A549 (cell line): Measurements from ENCODE around the gene DAPL1. TPM values are rescaled to one million over a fixed set of nuclear protein-coding genes. Genes with fewer than 3 reads are reported as not detected.
"Not testable (repeated sequence)": the region's sequence is repeated elsewhere in the genome, so short reads cannot be mapped to it uniquely, and the experiment has no call there.

ENCODE experiments used
- ATAC-seq, 2 experiments: fragments of 200-7000 bp in 1 of 2; fragments of >200 bp in 1 of 2; cut with Nextera tagmentation in 1 of 2; cut with Tn5 transposase in 1 of 2; 3 replicates each; pipeline versions ENCODE4 v1.8.0 to v1.9.1; 2018 to 2020; ENCODE audit warnings: mild to moderate bottlenecking in 1 of 2, moderate library complexity in 1 of 2
- CTCF ChIA-PET: fragments of 300-600 bp; sonication (Branson Sonifier 250); formaldehyde crosslinking; extraction: SDS; loops from one replicate; lab custom pipeline; 2021; ENCODE audit warnings: antibody characterized with exemption, inconsistent platforms; lab: Yijun Ruan, JAX
- POLR2A ChIA-PET: fragments of 350-600 bp; formaldehyde crosslinking; extraction: SDS; loops from one replicate; lab custom pipeline; 2021; ENCODE audit warnings: antibody characterized with exemption, inconsistent platforms; lab: Yijun Ruan, JAX
- DNase-seq, 2 experiments: peaks; one replicate each; pipeline versions ENCODE4 v3.0.0 to v3.0.0-alpha.2; 2011 to 2016; ENCODE audit warnings: low read depth in 1 of 2, low spot score in 1 of 2
- FAIRE-seq: peaks from 2 replicates; lab custom pipeline; 2011; peaks lifted over from hg19 to GRCh38; lab: Jason Lieb, UNC
- H3K27ac ChIP-seq, 2 experiments: fragments of >200 bp; sonication (Bioruptor Twin); formaldehyde crosslinking; 3 replicates each; pipeline ENCODE4 v1.5.1; 2016 to 2017
- H3K4me1 ChIP-seq: fragments of >200 bp; sonication (Bioruptor Twin); formaldehyde crosslinking; 3 replicates; pipeline ENCODE4 v1.6.1; 2016
- H3K4me2 ChIP-seq: fragments of >200 bp; sonication (Bioruptor Twin); formaldehyde crosslinking; 3 replicates; pipeline ENCODE4 v1.6.1; 2016
- H3K4me3 ChIP-seq: fragments of >200 bp; sonication (Bioruptor Twin); formaldehyde crosslinking; 3 replicates; pipeline ENCODE4 v1.5.1; 2016
- H3K9me3 ChIP-seq: fragments of >200 bp; sonication (Bioruptor Twin); formaldehyde crosslinking; 3 replicates; pipeline ENCODE4 v1.6.1; 2016
- BHLHE40 ChIP-seq: IDR thresholded peaks from 2 replicates; pipeline ENCODE4 v1.6.1; 2012; ENCODE audit warnings: low read depth, low read length, inconsistent platforms
- CHD2 ChIP-seq: fragments of 150-350 bp; IDR thresholded peaks from 2 replicates; pipeline ENCODE4 v1.6.1; 2014; ENCODE audit warnings: low read length; ENCODE audit not compliant: partially characterized antibody
- EHF ChIP-seq: fragments of 250-450 bp; sonication (Bioruptor Pico); IDR thresholded peaks from 2 replicates; pipeline ENCODE4 v1.5.0; 2020; ENCODE audit warnings: mild to moderate bottlenecking
- FOSB ChIP-seq: fragments of 250-450 bp; sonication (Bioruptor Pico); IDR thresholded peaks from 2 replicates; pipeline ENCODE4 v1.5.0; 2020; ENCODE audit warnings: mild to moderate bottlenecking, moderate library complexity
- FOSL2 ChIP-seq, 2 experiments: fragments of 450-650 bp in 1 of 2; fragments of >200 bp in 1 of 2; sonication (Bioruptor Twin) in 1 of 2; formaldehyde crosslinking; IDR thresholded peaks; 2 replicates each; pipeline versions ENCODE4 v1.5.0 to v1.6.1; 2016 to 2020; ENCODE audit warnings: mild to moderate bottlenecking in 1 of 2, moderate library complexity in 1 of 2
- FOXS1 ChIP-seq: fragments of 250-450 bp; sonication (Bioruptor Pico); IDR thresholded peaks from 2 replicates; pipeline ENCODE4 v1.5.0; 2020; ENCODE audit warnings: mild to moderate bottlenecking, moderate library complexity
- GATA3 ChIP-seq: IDR thresholded peaks from 2 replicates; pipeline ENCODE4 v1.6.1; 2012; ENCODE audit warnings: borderline replicate concordance
- HDAC2 ChIP-seq: fragments of 200-600 bp; sonication (generic); IDR thresholded peaks from 2 replicates; pipeline ENCODE4 v1.6.1; 2016
- HEYL ChIP-seq: fragments of 250-450 bp; sonication (Bioruptor Pico); IDR thresholded peaks from 2 replicates; pipeline ENCODE4 v1.8.0; 2021; ENCODE audit warnings: mild to moderate bottlenecking, moderate library complexity
- NFE2L2 ChIP-seq: fragments of 150-350 bp; conservative IDR thresholded peaks from 2 replicates; pipeline ENCODE4 v1.6.1; 2014; ENCODE audit warnings: low read length
- POLR2AphosphoS2 ChIP-seq: conservative IDR thresholded peaks from 2 replicates; pipeline ENCODE4 v1.6.1; 2012; ENCODE audit warnings: low read length, improper control_type of control experiment, inconsistent platforms
- RAD21 ChIP-seq, 2 experiments: fragments of >200 bp in 1 of 2; sonication (Bioruptor Twin) in 1 of 2; formaldehyde crosslinking in 1 of 2; IDR thresholded peaks in 1 of 2; conservative IDR thresholded peaks in 1 of 2; 2 replicates in 1 of 2; 3 replicates in 1 of 2; pipeline ENCODE4 v1.6.1; 2012 to 2018; ENCODE audit warnings: inconsistent platforms in 1 of 2
- RNF2 ChIP-seq: fragments of 200-600 bp; sonication (generic); IDR thresholded peaks from 2 replicates; pipeline ENCODE4 v1.6.1; 2016; ENCODE audit warnings: low read depth, mild to moderate bottlenecking, antibody characterized with exemption, moderate library complexity, borderline replicate concordance
- SMC3 ChIP-seq: fragments of >200 bp; sonication (Bioruptor Twin); formaldehyde crosslinking; IDR thresholded peaks from 3 replicates; pipeline ENCODE4 v1.6.1; 2018; ENCODE audit warnings: inconsistent platforms
- ZC3H11A ChIP-seq: fragments of 450-650 bp; IDR thresholded peaks from 2 replicates; pipeline ENCODE4 v1.6.1; 2014; ENCODE audit warnings: antibody characterized with exemption, mild to moderate bottlenecking
- ZNF302 ChIP-seq: fragments of 250-450 bp; sonication (Bioruptor Pico); IDR thresholded peaks from 2 replicates; pipeline ENCODE4 v1.9.0; 2021; ENCODE audit warnings: inconsistent platforms, mild to moderate bottlenecking, moderate library complexity
- WGBS: methylation state at CpG from one replicate; pipeline ENCODE4 v1.1.6; 2017; ENCODE audit errors: missing lambda C conversion rate; 5-methylcytosine and 5-hydroxymethylcytosine counted together
- polyA plus RNA-seq, 4 experiments: library from polyadenylated mRNA; depleted of rRNA in 3 of 4; stranded (reverse); fragments of >200 nt; fragmentation: RNase III in 1 of 4; extraction: RNeasy Plus Mini Kit Qiagen cat#74134 plus additional on column Dnase treatment in 1 of 4; gene quantifications; 2 replicates in 3 of 4; 3 replicates in 1 of 4; pipeline ENCODE4 v1.2.3, GENCODE V29; 2011 to 2017

The DAPL1 gene
- polyA plus RNA-seq, 2 of the 4 experiments (the other 2 are of a cell fraction) = not detected

- WGBS = 23% methylated on average over 3 of the region's 3 CpGs
- Histone ChIP-seq H3K4me3 (no peak overlapping the region), H3K4me1 (0 out of 3 replicates have a peak, but pooled peaks cover 3% of the 10 kb centered on the region), H3K4me2 (no peak overlapping the region), H3K9me3 (no peaks in the 10 kb centered on the region), H3K27ac (no peak overlapping the region)
- no peak for TF ChIP-seq CHD2
- TF ChIP-seq ZNF302 (CRISPR knock-in tag) = no peak
- no peak for TF ChIP-seq RNF2
- no peak for TF ChIP-seq ZC3H11A
- TF ChIP-seq FOSL2 (IDR thresholded peaks at IDR 0.05) = no peak
- no peak for TF ChIP-seq FOSL2 (CRISPR knock-in tag; IDR thresholded peaks at IDR 0.05)
- no peak for TF ChIP-seq NFE2L2
- TF ChIP-seq SMC3 = no peak
- no peak for TF ChIP-seq HEYL
- no peak for TF ChIP-seq HDAC2
- TF ChIP-seq FOXS1 = no peak
- TF ChIP-seq GATA3 = no peak
- no peak for TF ChIP-seq FOSB (CRISPR knock-in tag)
- TF ChIP-seq RAD21 (conservative IDR thresholded peaks at IDR 0.05 in 1 of 2, IDR thresholded peaks at IDR 0.05 in 1 of 2) = no peak
- no peak for TF ChIP-seq BHLHE40
- no peak for TF ChIP-seq EHF (CRISPR knock-in tag)
- no peak for TF ChIP-seq POLR2AphosphoS2
- ChIA-PET POLR2A (interaction anchor here (0.9 kb wide), 1 partner anchor 866 kb away, joined by 3 read pairs; the partner anchor contains the start of gene MARCHF7), CTCF (interaction anchor here (0.8 to 1.1 kb wide), 3 partner anchors 15 to 273 kb away, joined by 3 to 4 read pairs (median 3); no protein-coding TSS in a partner anchor)
- FAIRE-seq (no peak), DNase-seq (no peak), ATAC-seq (no peak)
These were observed 50.7 kb downstream of the DAPL1 start for GRCh38 chr2:158845859-158846258.

GRCh38 chr2:158847526-158847925 lies 52.4 kb downstream of the DAPL1 start:
- ATAC-seq, H3K4me2 ChIP-seq, H3K4me3 ChIP-seq, POLR2A ChIA-PET, H3K4me1 ChIP-seq, DNase-seq, CTCF ChIA-PET, FAIRE-seq, H3K27ac ChIP-seq, H3K9me3 ChIP-seq: not testable (repeated sequence)
- 31% methylated on average over 2 of the region's 2 CpGs for WGBS

DNA sequence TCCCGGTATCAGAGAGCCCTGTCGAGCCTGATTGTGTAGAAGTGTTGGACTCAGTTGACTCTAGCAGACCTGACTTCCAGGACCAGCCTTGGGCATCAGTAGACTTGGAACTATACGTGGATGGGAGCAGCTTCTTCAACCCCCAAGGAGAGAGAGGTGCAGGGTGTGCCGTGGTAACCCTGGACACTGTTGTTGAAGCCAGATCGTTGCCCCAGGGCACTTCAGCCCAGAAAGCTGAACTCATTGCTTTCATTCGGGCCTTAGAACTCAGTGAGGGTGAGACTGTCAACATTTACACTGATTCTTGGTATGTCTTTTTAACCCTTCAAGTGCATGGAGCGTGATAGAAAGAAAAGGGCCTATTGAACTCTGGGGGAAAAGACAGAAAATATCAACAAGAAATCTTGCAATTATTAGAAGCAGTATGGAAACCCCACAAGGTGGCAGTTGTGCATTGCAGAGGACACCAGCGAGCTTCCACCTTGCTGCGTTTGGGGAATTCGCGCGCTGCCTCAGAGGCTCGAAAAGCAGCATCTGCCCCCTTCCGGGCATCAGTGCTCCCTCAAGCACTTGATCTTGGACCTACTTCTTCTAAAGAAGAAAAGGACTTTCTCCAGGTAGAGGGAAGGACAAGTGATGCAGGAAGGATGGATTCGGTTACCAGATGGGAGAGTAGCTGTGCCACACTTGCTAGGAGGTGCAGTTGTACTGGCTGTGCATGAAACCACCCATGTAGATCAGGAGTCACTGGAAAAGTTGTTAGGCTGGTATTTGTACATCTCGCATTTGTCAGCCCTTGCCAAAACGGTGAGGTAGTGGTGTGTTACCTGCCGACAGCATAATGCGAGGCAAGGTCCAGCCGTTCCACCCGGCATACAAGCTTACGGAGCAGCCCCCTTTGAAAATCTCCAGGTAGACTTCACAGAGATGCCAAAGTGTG lies 53.2 kb downstream of the DAPL1 start:
- H3K4me3 ChIP-seq, ATAC-seq, H3K4me2 ChIP-seq, H3K9me3 ChIP-seq, POLR2A ChIA-PET, CTCF ChIA-PET, H3K4me1 ChIP-seq, H3K27ac ChIP-seq, FAIRE-seq: not testable (repeated sequence)
- DNase-seq = peak in 1 of 2 experiments; percentile 6
- 55% methylated on average over 22 of the region's 22 CpGs for WGBS

DNA sequence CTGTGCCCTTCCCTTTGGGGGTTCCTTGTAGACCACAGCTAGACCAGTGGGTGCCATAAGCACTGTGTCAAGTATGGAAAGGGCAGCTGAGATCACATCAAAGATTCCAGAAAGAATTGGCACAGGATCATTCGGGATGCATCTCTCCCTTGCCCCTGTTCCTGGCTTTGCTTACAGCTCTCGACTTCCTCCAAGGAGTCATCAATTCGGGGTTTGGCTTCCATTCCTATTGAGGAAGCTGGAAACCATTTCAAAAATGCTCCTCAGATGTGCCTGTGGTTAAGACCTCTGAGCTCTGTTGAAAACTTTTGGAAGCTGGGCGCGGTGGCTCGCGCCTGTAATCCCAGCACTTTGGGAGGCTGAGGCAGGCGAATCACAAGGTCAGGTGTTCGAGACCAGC lies 65.1 kb downstream of the DAPL1 start:
- CTCF ChIA-PET = not testable (repeated sequence)

GRCh38 chr2:158861626-158862025 lies 66.5 kb downstream of the DAPL1 start:
- H3K4me3 ChIP-seq, CTCF ChIA-PET, DNase-seq, POLR2A ChIA-PET, H3K27ac ChIP-seq, FAIRE-seq, H3K9me3 ChIP-seq, H3K4me1 ChIP-seq, H3K4me2 ChIP-seq, ATAC-seq: not testable (repeated sequence)
- WGBS = 84% methylated on average over 9 of the region's 10 CpGs

More for the DNA sequence above, 65.1 kb downstream of the DAPL1 start:
- FAIRE-seq, ATAC-seq, H3K4me2 ChIP-seq, H3K4me3 ChIP-seq, H3K4me1 ChIP-seq, DNase-seq, H3K27ac ChIP-seq, POLR2A ChIA-PET, H3K9me3 ChIP-seq: not testable (repeated sequence)
- WGBS = 66% methylated on average over 9 of the region's 9 CpGs

GRCh38 chr2:158865469-158865868 lies 70.4 kb downstream of the DAPL1 start:
- CTCF ChIA-PET, H3K9me3 ChIP-seq, H3K4me2 ChIP-seq, FAIRE-seq, POLR2A ChIA-PET, DNase-seq, ATAC-seq, H3K4me3 ChIP-seq, H3K4me1 ChIP-seq, H3K27ac ChIP-seq: not testable (repeated sequence)
- WGBS = 51% methylated on average over 10 of the region's 10 CpGs
